ENCODE measurements around the gene SLC14A1.

DNA sequence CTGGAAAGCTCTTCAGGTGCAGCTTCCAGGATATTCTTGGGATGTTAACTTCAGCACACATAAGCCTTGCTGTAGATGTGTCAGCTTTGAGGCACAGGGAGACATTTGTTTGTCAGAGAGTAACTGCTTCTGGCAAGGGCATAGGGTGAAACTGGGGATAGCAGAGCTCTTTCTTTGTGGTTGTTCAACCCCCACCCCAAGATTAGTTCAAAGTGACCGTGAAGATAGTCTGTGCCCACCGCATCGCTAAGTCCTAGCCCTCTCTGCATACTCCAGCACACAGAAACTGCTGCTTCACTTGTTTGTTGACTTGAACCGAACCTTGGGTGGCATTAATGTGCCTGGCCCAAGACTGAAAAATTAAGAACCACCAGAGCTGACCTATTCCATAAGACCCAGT, 1.4 kb downstream of the SLC14A1 start:
- TF ChIP-seq, protein P1, sequence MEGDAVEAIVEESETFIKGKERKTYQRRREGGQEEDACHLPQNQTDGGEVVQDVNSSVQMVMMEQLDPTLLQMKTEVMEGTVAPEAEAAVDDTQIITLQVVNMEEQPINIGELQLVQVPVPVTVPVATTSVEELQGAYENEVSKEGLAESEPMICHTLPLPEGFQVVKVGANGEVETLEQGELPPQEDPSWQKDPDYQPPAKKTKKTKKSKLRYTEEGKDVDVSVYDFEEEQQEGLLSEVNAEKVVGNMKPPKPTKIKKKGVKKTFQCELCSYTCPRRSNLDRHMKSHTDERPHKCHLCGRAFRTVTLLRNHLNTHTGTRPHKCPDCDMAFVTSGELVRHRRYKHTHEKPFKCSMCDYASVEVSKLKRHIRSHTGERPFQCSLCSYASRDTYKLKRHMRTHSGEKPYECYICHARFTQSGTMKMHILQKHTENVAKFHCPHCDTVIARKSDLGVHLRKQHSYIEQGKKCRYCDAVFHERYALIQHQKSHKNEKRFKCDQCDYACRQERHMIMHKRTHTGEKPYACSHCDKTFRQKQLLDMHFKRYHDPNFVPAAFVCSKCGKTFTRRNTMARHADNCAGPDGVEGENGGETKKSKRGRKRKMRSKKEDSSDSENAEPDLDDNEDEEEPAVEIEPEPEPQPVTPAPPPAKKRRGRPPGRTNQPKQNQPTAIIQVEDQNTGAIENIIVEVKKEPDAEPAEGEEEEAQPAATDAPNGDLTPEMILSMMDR (IDR thresholded peaks at IDR 0.05; ENCODE audit: control extremely low read depth in 1 of 3, insufficient read depth in 1 of 3, low read depth in 1 of 3, low read length in 3 of 3) = no peak
- TF ChIP-seq KDM1A (IDR thresholded peaks at IDR 0.05; ENCODE audit: borderline replicate concordance, low read length) (no peak), POLR2A (IDR thresholded peaks at IDR 0.05; ENCODE audit: control extremely low read depth in 1 of 2, low read depth in 2 of 2, low read length in 2 of 2) (no peak), TAF1 (IDR thresholded peaks at IDR 0.05; ENCODE audit: low read depth, low read length) (no peak), NRF1 (IDR thresholded peaks at IDR 0.05; ENCODE audit: low read depth, low read length) (no peak), NANOG (IDR thresholded peaks at IDR 0.05; ENCODE audit: insufficient read depth, low read depth, low read length, poor library complexity, severe bottlenecking) (no peak), JUND (IDR thresholded peaks at IDR 0.05; ENCODE audit: low read length) (no peak)
